ENCODE measurements around the gene LDB3.

DNA sequence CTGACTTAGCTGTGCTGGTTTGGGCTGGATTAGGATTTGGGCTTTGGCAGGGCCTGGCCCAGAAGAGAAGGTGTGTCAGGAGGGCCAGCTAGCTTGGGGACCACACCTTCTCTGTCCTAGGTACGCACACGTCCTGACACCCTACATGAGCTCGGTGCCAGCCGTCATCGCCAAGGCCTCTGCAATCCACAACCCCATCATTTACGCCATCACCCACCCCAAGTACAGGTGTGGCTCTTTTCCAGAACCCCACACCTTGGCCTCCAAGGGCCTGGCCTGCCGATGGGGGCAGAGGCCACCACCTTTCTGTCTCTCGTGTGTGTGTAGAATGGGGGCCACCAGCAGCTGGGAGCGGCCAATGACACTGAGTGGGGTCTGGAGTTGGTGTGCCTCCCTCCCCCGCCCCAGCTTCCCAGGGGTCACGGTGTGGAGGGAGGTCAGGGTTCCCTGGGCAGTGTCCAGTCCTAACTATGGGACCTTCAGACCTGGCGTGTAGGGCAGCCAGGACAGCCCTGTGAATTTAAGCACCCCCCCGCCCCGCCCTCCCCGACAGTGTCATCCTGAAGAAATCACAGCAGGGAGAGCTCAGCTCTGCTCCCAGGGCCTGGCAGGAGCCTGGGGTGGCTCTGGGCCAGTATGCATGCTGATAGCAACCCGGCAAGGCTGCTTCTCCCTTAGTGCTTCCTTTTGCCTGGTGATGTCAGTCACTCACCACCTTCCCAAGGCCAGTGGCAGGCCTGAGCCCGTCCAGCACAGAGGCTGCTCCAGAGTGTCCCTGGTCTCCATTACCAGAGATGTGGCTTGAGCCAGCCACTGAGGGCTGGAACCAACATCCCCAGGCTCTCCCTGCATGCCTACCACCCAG, 6.9 kb upstream of the LDB3 start:
- TF ChIP-seq POLR2A (IDR thresholded peaks at IDR 0.05) (no peak), EP300 (IDR thresholded peaks at IDR 0.05) (no peak)
- TF ChIP-seq, protein P1, sequence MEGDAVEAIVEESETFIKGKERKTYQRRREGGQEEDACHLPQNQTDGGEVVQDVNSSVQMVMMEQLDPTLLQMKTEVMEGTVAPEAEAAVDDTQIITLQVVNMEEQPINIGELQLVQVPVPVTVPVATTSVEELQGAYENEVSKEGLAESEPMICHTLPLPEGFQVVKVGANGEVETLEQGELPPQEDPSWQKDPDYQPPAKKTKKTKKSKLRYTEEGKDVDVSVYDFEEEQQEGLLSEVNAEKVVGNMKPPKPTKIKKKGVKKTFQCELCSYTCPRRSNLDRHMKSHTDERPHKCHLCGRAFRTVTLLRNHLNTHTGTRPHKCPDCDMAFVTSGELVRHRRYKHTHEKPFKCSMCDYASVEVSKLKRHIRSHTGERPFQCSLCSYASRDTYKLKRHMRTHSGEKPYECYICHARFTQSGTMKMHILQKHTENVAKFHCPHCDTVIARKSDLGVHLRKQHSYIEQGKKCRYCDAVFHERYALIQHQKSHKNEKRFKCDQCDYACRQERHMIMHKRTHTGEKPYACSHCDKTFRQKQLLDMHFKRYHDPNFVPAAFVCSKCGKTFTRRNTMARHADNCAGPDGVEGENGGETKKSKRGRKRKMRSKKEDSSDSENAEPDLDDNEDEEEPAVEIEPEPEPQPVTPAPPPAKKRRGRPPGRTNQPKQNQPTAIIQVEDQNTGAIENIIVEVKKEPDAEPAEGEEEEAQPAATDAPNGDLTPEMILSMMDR (IDR thresholded peaks at IDR 0.05): no peak

All from upper lobe of left lung (tissue), 4 donors.